ENCODE data around the gene NDUFA11.

Gene NDUFA11

GRCh38 chr19:5908773-5909442 lies 5.3 kb upstream of the NDUFA11 start:
- no peak for DNase-seq (ENCODE audit: low read depth)

DNA sequence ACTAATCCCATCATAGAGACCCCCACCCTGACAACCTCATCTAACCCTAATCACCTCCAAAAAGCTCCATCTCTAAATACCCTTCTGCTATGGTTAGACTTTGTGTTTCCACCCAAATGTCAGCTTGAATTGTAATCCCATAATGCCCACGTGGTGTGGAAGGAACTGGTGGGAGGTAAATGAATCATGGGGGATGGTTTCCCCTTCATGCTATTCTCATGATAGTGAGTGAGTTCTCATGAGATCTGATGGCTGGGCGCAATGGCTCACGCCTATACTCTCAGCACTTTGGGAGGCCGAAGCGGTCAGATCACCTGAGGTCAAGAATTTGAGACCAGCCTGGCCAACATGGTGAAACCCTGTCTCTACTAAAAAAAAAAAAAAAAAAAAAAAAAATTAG lies 3.7 kb upstream of the NDUFA11 start:
- DNase-seq (ENCODE audit: low read depth) = no peak

DNA sequence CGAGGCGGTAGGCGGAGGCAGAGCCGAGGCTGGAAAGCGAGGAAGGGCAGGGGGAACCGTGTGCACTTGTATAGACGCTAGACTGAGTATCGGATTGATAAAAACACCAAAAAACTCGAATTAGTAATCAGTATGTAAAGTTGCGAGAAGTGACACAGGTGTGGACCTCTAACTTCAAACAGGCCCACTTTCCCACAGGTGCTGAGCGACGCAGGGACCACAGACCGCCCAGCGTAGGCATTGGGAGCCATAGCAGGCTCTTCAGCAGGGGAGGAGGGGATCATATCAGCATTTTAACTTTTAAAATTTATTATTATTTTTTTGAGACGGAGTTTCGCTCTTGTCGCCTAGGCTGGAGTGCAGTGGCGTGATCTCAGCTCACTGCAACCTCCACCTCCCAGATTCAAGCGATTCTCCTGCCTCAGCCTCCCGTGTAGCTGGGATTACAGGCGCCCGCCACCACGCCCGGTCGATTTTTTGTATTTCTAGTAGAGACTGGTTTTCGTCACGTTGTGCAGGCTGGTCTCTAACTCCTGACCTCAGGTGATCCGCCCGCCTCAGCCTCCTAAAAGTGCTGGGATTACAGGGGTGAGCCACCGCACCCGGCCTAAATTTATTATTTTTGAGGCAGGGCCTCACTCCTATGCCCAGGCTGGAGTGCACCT lies 1.7 kb upstream of the NDUFA11 start:
- DNase-seq (ENCODE audit: low read depth) = no peak

DNA sequence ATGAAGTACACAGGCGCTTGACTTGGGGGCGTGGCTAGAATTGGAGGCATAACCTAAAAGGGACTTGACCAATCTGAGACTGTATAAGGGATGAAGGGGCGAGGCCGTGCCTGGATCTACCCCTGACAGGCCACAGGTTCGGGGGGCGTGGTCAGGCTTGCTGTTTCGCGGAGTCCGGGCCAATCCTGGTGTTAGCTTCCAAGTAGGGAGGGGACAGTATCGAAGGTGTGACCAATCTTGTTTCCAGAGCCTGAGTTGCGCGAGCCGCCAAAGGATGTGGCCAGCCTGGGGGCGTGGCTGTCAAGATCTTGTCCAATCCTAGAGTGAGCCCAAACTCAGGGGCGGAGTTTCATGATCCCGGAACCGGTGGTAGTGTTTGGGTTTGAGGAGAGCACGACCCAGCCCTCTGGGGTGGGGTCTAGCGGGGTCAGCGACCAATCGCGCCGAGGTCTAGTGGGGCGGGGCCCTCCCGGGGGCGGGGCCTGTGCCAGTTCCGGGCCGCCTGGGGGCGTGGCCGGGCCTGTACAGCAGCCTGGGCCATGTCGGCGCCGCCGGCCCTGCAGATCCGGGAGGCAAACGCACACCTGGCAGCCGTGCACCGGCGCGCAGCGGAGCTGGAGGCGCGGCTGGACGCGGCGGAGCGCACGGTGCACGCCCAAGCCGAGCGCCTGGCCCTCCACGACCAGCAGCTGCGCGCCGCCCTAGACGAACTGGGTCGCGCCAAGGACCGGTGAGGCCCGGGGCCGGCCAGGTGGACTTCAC lies 943 bp upstream of the NDUFA11 start, which contains the start of gene VMAC:
VMAC (plus strand) TSS at position 521 of the 762 bp plus-strand sequence; CDS start at position 540, 19 bp downstream.
- DNase-seq (ENCODE audit: low read depth) = peak; percentile 100

- no peak for DNase-seq (ENCODE audit: low read depth)
These were observed 450 bp downstream of the NDUFA11 start for GRCh38 chr19:5903056-5903623.

DNA sequence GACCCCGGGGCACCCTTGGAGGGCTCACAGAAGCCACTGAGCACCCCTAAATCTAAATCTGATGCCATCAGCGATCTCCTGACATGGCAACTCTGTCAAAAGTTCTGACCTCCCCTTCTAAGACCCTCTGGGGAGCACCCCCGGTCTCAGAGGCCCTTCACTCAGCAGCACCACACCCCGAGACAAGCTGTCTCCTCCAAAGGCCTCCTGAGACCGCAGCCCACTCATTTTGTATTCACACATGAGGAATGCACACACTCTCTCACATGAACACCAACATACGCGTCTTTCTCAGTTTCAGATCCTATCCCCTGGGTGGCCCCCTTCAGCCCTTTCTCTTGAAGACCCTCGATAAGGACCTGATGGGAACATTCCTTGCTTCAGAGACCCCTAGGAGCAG lies 2.6 kb downstream of the NDUFA11 start:
- no peak for DNase-seq (ENCODE audit: low read depth)

DNA sequence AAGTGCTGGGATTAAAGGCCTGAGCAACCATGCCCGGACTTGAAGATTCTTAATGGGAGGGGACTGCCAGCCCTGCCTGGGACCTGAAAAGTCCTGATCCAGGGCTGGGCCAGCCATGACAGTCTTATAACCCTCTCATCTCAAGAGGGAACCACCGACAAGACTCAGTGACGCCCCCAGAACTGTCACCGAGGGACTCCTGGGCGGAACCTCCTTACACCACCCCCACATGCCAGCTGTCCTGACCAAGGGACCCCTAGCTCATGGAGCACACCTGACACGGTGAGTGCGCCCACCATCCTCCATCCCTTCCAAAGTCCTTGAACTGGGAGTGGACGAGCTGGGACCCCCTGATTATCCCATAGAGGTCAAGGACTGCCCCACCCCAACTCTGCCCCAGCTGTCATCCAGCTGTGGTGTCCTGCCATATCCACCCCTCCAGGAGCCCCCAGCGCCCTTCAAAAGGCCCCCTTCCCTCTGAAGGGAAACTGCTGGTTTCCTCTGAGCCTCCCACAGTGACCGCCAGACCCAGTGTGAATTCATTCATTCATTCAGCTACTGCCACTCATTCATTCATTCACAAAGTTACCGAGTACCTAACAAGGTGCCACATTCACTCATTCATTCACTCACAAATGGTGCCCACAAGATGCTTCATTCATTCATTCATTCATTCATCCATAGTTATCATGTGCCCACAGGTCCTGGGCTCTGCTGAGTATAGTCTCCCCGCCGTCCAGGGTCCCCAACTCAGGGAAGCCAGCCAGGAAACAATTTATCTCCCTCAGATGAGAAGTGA lies 3.7 kb downstream of the NDUFA11 start:
- no peak for DNase-seq (ENCODE audit: low read depth)

DNA sequence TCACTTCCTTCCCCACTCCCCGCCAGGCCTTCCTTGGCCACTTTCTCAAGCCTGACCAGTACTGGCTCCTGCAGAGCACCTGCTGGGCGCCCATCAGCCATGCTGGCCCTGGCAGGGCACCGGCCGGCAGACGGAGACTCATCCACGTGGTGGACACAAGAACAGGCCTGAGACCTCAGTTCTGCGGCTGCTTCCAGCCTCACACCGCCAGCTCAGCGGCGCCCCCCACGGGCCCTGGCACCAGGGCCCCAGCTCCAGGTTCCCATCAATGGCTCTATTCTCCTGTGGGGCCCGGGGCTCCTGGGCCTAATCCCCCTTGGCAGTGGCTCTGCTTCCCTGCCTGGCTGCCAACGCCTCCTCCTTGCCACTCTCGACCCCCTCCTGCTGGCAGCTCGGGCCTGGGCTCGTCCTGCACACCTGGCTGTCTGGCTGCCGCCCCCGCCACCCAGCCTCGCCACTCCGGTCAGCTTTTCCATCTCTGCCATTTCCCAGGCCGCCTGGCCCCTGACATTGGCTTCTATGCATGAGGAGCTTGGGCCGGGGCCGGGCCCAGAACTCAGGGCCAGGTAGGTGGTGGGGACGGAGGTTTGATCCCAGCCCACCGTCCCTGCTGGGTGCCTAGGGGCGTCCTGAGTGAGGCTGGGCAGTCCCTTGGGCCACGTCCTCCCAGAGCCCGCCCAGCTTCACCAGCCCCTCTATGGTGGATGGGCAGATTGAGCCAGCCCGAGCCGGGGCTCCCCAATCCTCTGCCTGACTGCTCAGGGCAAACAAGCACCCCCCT lies 6.2 kb downstream of the NDUFA11 start:
- no peak for DNase-seq (ENCODE audit: low read depth)

- DNase-seq (ENCODE audit: low read depth) = no peak
These were observed 7.1 kb downstream of the NDUFA11 start for GRCh38 chr19:5896365-5897076.

DNA sequence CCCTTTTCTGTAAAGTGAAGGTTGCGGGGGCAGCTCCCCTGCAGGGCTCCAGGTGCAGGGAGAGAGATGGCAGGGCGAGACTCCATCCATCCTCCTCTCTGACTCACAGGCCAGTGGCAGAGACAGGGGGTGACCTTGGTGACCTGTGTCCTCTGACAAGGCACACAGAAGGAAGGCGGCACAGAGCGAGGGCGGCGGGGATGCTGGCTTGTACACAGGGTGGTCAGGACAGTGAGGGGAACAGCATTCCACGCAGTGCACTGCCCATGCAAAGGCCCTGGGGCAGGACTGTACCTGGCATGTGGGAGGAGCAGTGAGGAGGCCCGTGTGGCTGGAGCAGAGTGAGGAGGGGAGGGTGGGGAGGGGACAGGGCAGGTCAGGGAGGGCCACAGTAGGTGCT lies 7.7 kb downstream of the NDUFA11 start:
- DNase-seq (ENCODE audit: low read depth) = no peak

DNA sequence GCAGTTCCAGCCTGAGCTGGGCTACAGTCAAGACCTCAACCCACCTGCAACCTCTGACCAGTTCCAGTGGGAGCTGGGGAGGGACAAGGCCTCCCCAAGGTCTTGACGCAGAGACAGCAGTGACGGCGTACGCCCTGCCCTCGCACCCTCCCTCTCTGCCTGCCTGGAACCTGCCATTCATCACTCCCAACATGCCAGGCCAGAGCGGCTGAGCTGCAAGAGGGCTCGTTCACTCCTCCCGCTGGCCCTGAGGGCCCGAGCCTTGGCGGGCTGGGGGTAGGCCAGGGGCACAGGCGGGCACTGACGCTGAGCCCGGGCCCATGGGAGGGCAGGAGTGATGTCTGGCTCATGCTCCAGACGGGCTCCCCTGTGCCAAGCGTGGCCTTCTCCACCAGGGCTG lies 8.2 kb downstream of the NDUFA11 start:
- no peak for DNase-seq (ENCODE audit: low read depth)

- DNase-seq (ENCODE audit: low read depth) = no peak
These were observed 8.8 kb downstream of the NDUFA11 start for GRCh38 chr19:5894704-5895349.

- peak; percentile 62 for DNase-seq (ENCODE audit: low read depth)
These were observed 9.5 kb downstream of the NDUFA11 start for GRCh38 chr19:5893907-5894703.

GRCh38 chr19:5893296-5893903 lies 10.2 kb downstream of the NDUFA11 start:
- DNase-seq (ENCODE audit: low read depth) = no peak

GRCh38 chr19:5892772-5893275 lies 10.8 kb downstream of the NDUFA11 start:
- DNase-seq (ENCODE audit: low read depth) = no peak

DNA sequence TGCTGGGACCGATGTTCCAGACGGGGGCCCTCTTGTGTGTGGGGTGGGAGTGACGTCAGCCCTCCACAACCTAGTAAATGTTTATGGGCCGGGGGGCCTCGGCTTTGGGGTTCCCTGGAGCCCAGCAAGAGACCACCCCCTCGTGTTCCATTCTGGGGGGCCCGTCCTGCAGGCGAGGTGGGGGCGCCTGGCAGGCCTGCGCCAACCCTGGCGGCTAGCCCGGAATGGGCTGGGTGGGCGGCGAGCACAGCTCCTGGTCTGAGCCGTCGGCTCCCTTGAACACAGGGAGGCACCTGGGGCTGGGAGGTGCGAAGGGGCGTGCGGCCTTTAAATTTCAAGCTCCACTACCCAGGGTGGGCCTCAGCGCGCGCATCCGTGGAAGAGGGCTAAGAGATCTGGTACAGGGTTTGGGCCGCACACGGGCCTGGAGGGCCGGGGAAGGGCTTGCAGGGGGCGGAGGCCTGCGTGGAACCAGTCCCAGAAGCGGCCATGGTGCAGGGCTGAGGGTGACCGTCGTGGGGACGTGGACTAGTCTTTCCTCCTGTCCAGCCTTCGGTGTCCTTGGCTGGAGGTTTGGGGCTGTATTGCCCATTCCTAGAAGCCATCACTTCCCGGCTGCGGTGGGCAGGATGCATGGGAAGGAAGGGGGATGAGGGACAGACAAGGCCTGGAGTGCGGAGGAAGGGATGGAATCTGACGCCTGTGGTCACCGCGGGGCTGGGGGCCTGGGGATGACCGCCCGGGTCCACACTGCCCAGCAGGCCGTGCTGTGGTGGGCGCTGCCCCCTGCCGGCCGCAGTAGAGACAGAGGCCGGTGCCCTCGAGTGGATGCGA lies 11.4 kb downstream of the NDUFA11 start:
- DNase-seq (ENCODE audit: low read depth) = no peak

DNA sequence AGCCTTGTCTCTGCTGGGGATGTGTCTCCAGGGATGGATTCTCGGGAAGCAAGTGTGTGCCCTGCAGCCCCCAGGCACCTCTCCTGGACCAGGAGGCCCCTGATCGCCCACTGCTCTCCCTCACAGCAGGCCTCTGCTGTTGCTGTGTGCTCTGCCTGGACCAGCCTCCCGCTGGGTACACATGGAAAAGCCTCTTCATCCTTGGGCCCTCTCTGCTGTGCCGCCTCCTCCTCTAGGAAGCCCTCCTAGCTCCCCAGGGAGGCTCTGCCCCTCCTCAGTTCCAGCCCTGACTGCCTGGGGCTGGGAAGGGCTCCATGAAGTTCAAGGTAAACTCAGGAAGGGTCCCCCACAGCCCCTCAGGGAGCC lies 12.0 kb downstream of the NDUFA11 start:
- no peak for DNase-seq (ENCODE audit: low read depth)

DNA sequence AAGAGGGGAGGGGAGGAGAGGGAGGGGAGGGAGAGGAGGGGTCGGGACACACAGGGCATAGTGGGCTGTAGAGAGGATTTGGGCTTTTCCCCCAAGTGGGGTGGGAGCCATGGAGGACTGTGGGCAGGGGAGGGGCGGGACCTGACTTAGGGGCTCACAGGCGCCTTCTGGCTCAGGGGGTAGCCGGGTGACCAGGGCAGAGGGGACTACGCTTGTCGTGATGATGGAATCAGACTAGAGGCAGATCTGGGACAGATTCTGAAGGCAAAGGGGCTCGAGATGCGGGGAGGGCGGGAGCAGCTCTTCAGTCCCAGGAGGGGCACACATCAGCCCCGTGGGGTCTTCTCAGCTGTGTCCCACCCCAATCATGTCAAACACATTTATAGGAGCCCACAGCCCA lies 13.5 kb downstream of the NDUFA11 start:
- no peak for DNase-seq (ENCODE audit: low read depth)
